Adrenal gland (tissue), 12 donors: ENCODE results near the gene BCL6B. TPM values are rescaled to one million over a fixed set of nuclear protein-coding genes. Genes with fewer than 3 reads are reported as not detected.
"Not testable (repeated sequence)": the region's sequence is repeated elsewhere in the genome, so short reads cannot be mapped to it uniquely, and the experiment has no call there.

Source experiments
- DNase-seq, 7 donors: peaks; one replicate each; pipeline ENCODE4 v3.0.0-alpha.2; 2019 to 2020
- H3K27ac ChIP-seq, 5 donors: fragments of 200-600 bp; sonication (generic) in 4 of 5; 1 replicate in 3 of 5; 2 replicates in 2 of 5; pipeline versions ENCODE4 v1.5.1 to v1.8.0; 2016 to 2020; ENCODE audit warnings: mild to moderate bottlenecking in 1 of 5
- H3K27me3 ChIP-seq: fragments of 200-600 bp; 2 replicates; pipeline ENCODE4 v1.8.0; 2021
- H3K36me3 ChIP-seq, 2 donors: fragments of 200-600 bp; replicated peaks in 1 of 2; 1 replicate in 1 of 2; 2 replicates in 1 of 2; pipeline versions ENCODE4 v1.5.1 to v1.8.0; 2018 to 2022
- H3K4me1 ChIP-seq, 2 donors: fragments of 200-600 bp; replicated peaks in 1 of 2; 1 replicate in 1 of 2; 2 replicates in 1 of 2; pipeline versions ENCODE4 v1.5.1 to v1.8.0; 2018 to 2021
- H3K4me3 ChIP-seq, 4 donors: fragments of 200-600 bp; sonication (generic) in 3 of 4; one replicate each; pipeline ENCODE4 v1.5.1; 2016 to 2018
- H3K9me3 ChIP-seq, 3 donors: fragments of 200-600 bp; sonication (generic) in 1 of 3; replicated peaks in 1 of 3; 1 replicate in 2 of 3; 2 replicates in 1 of 3; pipeline versions ENCODE4 v1.5.1 to v1.8.0; 2016 to 2021
- CTCF ChIP-seq, 6 experiments: fragments of 450-650 bp in 4 of 6; fragments of 200-600 bp in 2 of 6; sonication (generic) in 1 of 6; IDR thresholded peaks; 1 replicate in 5 of 6; 2 replicates in 1 of 6; pipeline versions ENCODE4 v1.5.1 to v1.8.0; 2016 to 2021; ENCODE audit warnings: antibody characterized with exemption in 6 of 6, mild to moderate bottlenecking in 2 of 6, moderate library complexity in 1 of 6
- POLR2A ChIP-seq, 2 donors: fragments of 450-650 bp; IDR thresholded peaks; one replicate each; pipeline ENCODE4 v1.6.1; 2017; ENCODE audit warnings: antibody characterized with exemption in 2 of 2, mild to moderate bottlenecking in 2 of 2, moderate library complexity in 1 of 2
- WGBS, 4 donors: extraction: QIAGEN DNeasy Blood & Tissue Kit in 2 of 4; methylation state at CpG; one replicate each; pipeline versions ENCODE4 v1.1.5 to v1.1.7; 2013 to 2017; 5-methylcytosine and 5-hydroxymethylcytosine counted together
- intact Hi-C, 2 donors: fragments of 100-400 bp; cut with DNase I; formaldehyde crosslinking; loops; one replicate each; pipeline versions ENCODE4 v1.14.1 to v1.15.0; 2022 to 2023
- polyA plus RNA-seq, 3 donors: library from polyadenylated mRNA; stranded (reverse); fragments of 200-250 nt in 2 of 3; fragments of 350-450 nt in 1 of 3; fragmentation: Illumina TruSeq in 1 of 3; extraction: RNeasy Lipid Tissue Mini Kit (QIAGEN cat#74804) in 1 of 3; gene quantifications; one replicate each; pipeline ENCODE4 v1.2.3, GENCODE V29; 2013 to 2014
- total RNA-seq, 9 donors: library from RNA; depleted of rRNA in 4 of 9; stranded (reverse); fragments of >200 nt in 4 of 9; fragments of 120-200 nt in 1 of 9; fragmentation: NEBNext Ultra II Directional in 1 of 9; extraction: Animal tissue kit (Norgen Biotek cat#: 25700) in 1 of 9; gene quantifications; one replicate each; pipeline versions ENCODE4 v1.1.0 to v1.2.4, GENCODE V29; 2013 to 2023
- donor health status: healthy with polysubstance abuse.
- donor health status: Bipolar disorder and iron deficiency.
- donor health status: DM: yes; HTN: yes; CAD: no.
- donor health status: DM: no; HTN: no; CAD: no.
- donor health status: DM: no; HTN: no; CAD: no.
- donor health status: DM: yes; HTN: yes; CAD: no.

BCL6B gene
- total and polyA plus RNA-seq, 12 donors, result 2.9 to 17.0 (median 8.8) TPM

- Histone ChIP-seq H3K4me1 (peaks cover 5 to 20% of the 10 kb centered on the region in 2 donors), H3K27me3 (peaks cover 1% of the 10 kb centered on the region), H3K9me3 (no peaks in the 10 kb centered on the region), H3K36me3 (no peaks in the 10 kb centered on the region), H3K27ac (no peak overlapping the region), H3K4me3 (no peak overlapping the region)
- intact Hi-C loops, result no loop called here
- WGBS, 4 donors, result 73 to 82% (median 78%) methylated on average over 5 to 6 of the region's 6 CpGs
- TF ChIP-seq CTCF (IDR thresholded peaks at IDR 0.05), result no peak
- TF ChIP-seq POLR2A (IDR thresholded peaks at IDR 0.05), result no peak
- no peak for DNase-seq
Observed at GRCh38 chr17:7048968-7049367, 26.1 kb downstream of the BCL6B start.

GRCh38 chr17:7050583-7050982 is 27.7 kb downstream of the BCL6B start:
- WGBS, 4 donors, result 74 to 79% (median 74%) methylated on average over 9 of the region's 9 CpGs
- not testable (repeated sequence) for H3K36me3 ChIP-seq, H3K9me3 ChIP-seq, H3K4me3 ChIP-seq, DNase-seq, H3K27me3 ChIP-seq, H3K27ac ChIP-seq
- intact Hi-C loops, result loop anchor here (5.0 to 10.0 kb wide), 2 partner anchors 87 to 244 kb away; partner anchors contain the start of gene YBX2 (in 1 of the 2)
- peaks cover 5 to 19% of the 10 kb centered on the region in 2 donors for H3K4me1 ChIP-seq

- DNase-seq, result no peak
- TF ChIP-seq CTCF (IDR thresholded peaks at IDR 0.05) (no peak), POLR2A (IDR thresholded peaks at IDR 0.05) (no peak)
- Histone ChIP-seq H3K4me1 (no peaks in the 10 kb centered on the region), H3K27me3 (no peaks in the 10 kb centered on the region), H3K9me3 (no peaks in the 10 kb centered on the region), H3K27ac (no peak overlapping the region), H3K4me3 (no peak overlapping the region), H3K36me3 (no peaks in the 10 kb centered on the region)
- intact Hi-C loops, result loop anchor here in 1 of 2 donors (10.0 kb wide), 1 partner anchor 238 kb away; the partner anchor contains the start of gene YBX2
- WGBS, 4 donors, result 84 to 94% (median 89%) methylated on average over 4 of the region's 4 CpGs
Observed at GRCh38 chr17:7056386-7056785, 33.5 kb downstream of the BCL6B start.

GRCh38 chr17:7058831-7059447 is 36.1 kb downstream of the BCL6B start:
- TF ChIP-seq CTCF (IDR thresholded peaks at IDR 0.05), result no peak
- no peak for TF ChIP-seq POLR2A (IDR thresholded peaks at IDR 0.05)
- no peak overlapping the region for H3K4me3 ChIP-seq
- no peaks in the 10 kb centered on the region for H3K9me3 ChIP-seq
- DNase-seq, result no peak
- H3K27me3 ChIP-seq, result no peaks in the 10 kb centered on the region
- H3K36me3 ChIP-seq, result no peaks in the 10 kb centered on the region
- no peak overlapping the region for H3K27ac ChIP-seq
- no peaks in the 10 kb centered on the region for H3K4me1 ChIP-seq
- WGBS, 4 donors, result 68 to 77% (median 73%) methylated on average over 7 of the region's 7 CpGs
- intact Hi-C loops, result loop anchor here in 1 of 2 donors (10.0 kb wide), 1 partner anchor 236 kb away; the partner anchor contains the start of gene YBX2
